GM19397 (cell line): Measurements from ENCODE around the gene CDKN1A.
"Not testable (repeated sequence)": the region's sequence is repeated elsewhere in the genome, so short reads cannot be mapped to it uniquely, and the experiment has no call there.

Experiments used
- ATAC-seq: cut with Tn5 transposase; IDR thresholded peaks from one replicate; pipeline ENCODE4 v1.9.1; 2021; ENCODE audit warnings: mild to moderate bottlenecking, moderate library complexity; ENCODE audit not compliant: unreplicated experiment

The CDKN1A gene

DNA sequence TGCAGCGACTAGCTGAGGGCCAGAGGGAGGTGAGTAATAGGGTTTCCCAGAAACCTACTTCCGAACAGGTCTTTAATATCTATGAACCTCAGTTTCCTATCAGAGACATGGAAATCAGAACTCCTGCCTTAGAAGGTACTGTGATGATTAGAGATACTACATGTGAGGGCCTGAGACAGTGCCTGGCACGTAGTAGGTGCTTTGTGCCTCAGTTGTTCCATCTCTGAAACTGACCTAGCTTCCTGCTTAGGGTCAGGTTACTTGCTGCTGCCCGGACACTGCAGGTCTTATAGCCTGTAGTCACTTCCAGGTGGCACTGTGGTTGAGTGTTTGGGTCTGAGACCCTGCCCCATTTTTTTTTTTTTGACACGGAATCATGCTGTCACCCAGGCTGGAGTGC lies 40.0 kb downstream of the CDKN1A start:
- ATAC-seq = no peak

DNA sequence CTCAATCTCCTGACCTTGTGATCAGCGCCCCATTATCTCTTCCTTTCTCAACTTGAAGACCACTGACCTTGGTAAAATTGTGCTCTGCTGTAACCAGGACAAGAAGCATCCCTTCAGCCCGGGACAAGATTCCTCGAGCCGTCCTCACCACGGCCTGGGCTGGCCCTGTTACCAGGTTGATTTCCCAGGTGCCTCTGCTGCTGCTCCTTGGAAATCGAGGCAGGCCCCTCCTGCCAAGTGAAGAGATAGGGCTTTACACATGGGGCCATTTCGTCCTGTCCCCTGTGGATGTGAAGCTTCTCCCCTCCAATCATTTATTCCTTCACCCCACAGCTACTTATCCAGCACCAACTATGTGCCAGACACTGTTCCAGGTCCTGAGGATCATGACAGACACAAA lies 40.6 kb downstream of the CDKN1A start:
- no peak for ATAC-seq

DNA sequence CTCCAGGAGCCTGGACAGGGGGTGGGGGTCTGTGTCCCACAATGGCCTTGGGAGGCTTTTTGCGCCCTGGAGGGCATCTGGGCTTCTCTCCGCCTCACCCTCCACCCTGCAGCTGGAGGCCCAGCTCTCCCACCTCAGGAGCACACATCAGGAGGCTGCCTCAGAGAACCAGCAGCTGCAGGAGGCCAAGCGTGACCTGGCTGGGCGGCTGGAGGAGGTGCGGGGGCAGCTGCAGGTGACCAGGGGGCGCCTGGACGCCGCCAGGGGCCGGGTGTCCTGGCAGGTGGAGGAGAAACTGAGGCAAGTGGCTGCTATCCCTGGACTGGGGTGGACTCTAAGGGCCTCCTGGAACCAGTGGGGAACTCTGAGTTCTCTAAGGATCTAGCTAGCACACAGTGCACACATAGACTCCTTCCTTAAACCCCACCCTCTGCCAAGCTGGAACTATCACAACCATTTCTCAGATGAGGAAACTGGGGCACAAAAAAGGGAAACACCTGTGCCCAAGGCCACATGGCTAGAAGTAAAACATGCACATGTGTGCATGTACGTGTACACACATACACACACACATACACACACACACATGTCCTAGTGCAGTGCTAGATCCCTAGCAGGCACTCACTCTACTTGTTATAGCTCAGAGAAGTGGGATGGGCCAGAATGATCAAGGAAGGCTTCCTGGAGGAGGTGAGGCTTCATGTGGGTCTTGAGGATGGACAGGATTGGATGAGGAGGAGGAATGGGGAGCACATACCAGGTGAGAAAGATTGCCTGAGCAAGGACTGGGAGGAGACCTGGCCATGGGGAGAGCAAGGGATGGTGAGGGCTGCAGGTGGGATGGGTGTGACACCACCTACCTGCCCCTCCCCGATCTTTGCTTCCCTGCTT lies 42.0 kb downstream of the CDKN1A start:
- no peak for ATAC-seq

DNA sequence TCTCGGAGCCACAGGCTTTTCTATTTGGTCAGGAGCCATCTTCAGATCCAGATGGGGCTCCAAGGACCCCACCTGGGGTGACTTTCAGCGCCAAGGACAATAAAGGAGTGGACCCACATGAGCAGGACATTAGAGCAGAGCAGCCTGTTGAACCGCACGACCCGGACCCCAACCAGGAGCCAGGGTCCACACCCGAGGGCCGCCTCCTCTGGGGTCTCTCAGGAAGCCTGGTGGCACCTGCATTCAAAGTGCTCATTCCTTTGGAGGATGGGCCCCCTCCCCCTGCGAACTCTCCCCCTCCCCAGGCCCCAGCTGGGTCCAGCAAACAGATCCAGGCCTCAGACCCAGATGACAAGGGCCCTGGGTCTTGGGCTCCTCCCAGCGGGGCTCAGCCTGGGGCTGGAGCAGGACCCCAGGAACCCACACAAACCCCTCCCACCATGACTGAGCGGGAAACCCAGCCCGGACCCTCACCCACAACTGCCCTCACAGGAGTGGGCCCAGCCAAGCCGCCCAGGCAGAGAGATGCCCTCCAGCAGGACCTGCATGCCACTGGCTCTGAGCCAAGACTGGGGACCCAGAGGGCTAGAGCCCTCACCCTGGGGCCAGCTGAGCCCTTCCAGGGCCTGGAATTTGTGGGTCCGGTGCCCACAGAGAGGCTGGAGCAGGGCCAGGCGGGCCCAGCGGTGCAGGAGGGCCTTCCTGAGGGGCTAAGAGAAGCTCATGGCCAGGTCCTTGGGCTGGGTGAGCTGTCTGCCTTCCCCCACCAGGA lies 43.0 kb downstream of the CDKN1A start:
- ATAC-seq = no peak

DNA sequence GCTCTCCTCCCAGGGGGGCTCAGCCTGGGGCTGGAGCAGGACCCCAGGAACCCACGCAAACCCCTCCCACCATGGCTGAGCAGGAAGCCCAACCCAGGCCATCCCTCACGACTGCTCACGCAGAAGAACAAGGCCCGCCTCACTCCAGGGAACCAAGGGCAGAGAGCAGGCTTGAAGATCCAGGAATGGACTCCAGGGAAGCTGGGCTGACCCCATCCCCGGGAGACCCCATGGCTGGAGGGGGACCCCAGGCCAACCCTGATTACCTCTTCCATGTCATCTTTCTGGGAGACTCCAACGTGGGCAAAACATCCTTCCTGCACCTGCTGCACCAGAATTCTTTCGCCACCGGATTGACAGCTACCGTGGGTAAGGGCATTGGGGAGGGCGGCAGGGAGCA lies 43.9 kb downstream of the CDKN1A start:
- no peak for ATAC-seq

DNA sequence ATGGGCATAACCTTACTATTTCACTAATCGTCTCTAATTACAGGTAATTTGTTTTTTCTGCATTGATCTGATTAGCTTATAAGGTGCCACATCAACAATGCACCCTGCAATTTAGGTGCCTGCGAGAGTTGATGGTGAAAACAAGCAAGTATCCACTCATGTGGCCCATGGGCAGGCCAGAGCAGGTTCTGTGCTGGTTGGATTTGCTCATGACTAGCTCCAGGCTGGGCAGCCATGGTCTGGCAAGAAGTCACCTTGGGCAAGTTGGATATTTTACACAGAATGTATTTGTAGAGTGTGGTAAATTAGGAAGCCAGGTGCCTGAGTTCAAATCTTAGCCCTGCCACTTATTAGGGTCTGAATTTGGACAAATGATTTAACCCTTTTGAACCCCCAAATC lies 44.4 kb downstream of the CDKN1A start:
- ATAC-seq = no peak

DNA sequence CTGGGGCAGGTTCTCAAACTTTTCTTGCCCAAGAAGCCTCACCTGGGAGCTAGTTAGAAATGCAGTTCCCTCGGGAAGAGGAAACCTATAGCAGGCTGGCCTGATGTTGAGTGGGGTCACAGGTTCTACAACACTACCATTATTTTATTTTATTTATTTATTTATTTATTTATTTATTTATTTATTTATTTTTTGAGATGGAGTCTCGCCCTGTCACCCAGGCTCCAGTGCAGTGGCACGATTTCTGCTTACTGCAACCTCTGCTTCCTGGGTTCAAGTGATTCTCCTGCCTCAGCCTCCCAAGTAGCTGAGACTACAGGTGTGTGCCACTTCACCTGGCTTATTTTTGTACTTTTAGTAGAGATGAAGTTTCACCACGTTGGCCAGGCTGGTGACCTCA lies 45.5 kb downstream of the CDKN1A start:
- ATAC-seq = not testable (repeated sequence)

DNA sequence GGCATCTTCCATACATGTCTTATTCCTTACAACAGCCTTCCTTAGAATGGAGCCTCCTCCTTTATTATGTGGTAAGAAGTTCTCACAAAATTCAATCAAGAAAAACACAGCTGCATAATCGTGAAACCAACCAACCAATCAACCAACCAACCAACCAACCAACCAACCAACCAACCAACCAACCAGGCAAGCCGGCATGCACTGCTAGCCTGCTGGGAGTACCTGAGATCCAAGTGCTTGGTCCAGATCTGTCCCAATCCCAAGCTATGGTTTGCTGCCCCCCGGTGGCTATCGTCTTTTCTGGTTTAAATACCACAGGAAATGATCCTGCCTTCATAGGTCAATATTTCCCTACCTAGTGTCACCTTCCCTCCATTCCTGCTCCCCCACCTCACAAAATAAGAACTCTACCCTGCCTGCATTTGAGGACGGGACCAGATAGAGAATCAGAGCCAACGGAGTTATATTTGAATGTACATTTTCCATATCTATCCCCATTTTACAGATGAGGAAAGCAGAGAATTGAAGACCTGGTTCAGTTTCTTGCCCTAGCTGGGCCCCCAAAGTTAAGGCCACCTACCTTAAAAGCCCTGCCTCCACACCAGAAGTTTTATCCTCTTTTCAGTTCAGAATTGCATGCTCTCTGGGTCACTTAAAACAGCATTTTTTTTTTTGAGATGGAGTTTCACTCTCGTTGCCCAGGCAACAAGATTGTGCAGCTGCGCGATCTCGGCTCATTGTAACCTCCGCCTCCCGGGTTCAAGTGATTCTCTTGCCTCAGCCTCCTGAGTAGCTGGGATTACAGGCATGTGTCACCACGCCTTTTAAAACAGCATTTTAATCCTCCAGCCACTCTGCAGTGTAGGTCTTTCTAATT lies 46.2 kb downstream of the CDKN1A start:
- ATAC-seq = no peak

DNA sequence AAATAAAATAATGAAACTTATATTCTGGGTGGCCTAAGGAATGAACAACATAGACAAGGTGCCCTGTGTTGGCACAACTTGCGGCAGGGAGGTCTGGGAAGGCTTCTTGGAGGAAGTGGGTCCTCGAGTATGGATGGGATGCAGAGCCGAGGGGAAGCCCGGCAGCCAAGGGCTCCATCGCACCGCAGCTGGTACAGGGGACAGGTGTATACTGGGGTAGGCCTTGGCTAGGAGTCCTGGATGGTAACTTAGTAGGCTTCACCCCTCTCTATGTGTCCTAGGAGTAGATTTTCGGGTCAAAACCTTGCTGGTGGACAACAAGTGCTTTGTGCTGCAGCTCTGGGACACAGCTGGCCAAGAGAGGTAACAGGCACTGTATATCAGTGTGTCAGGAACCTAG lies 47.1 kb downstream of the CDKN1A start:
- ATAC-seq = no peak

DNA sequence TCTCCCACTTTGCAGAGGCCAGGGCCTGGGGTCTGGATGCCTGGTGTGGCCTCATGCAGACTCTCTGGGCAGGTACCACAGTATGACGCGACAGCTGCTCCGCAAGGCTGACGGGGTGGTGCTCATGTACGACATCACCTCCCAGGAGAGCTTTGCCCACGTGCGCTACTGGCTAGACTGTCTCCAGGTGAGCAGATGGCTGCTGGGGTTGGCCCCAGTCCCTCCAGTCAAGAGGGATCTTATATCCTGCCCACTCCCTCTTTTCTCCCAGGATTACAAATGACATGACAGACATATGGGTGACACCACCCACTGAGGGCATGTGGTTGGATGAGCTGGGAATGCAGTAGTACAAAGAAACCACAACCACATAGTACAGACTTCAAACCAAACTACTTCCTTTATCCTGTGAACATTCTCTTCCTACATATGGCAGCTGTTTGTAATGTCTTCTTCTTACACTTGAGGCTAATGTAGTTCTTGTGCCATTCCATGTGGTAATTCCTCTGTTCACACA lies 49.0 kb downstream of the CDKN1A start:
- ATAC-seq = no peak

DNA sequence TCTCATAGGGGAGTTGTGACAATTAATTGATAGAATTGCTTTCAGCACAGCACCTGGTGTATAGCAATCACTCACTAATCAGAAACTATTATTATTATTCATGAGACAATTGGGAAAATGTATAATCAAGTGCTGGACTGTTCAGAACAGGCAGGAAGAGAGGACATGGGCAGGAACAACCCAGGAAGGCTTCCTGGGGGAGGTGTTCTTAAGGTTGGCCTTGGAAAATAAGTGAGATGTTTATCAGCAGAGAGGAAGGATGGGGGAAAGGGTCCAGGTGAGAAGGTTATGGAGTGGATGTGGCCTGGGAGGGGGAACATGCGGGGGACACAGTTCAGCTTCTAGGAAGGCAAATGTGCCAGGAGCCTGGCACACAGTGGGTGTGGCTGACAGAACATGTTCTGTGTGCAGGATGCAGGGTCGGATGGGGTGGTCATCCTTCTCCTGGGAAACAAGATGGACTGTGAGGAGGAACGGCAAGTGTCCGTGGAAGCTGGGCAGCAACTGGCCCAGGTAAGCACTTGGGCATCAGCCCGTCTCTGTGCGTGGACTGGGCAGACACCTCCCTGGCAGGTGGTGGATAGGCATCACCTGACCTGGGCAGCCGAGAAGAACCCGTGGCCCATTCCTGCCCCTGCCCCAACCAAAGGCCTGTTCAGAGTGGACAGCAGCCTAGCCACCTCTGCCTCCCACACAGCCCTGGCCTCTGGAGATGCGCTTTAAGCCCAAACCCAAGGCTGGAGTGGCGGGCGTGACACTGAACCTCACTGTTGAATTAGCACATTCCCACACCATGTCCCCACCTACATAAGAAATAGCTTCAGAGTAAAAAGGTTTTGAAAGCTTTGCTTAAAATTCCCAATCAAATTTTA lies 50.0 kb downstream of the CDKN1A start:
- no peak for ATAC-seq

DNA sequence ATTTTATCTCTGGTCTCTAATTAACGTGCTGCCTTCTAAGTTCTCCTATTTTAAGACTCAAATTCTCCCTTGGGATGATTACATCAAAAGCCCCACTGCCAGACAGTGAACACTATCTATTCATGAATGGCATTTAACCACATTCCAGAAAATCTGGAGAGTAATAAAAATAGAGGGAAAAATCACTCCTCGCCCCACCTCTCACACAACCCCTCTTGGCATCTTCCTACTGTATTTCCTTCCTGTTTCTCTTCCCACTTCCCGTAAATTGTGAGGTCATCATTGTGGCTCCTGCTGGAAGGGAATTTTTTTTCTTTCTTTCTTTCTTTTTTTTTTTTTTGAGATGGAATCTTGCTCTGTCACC lies 50.6 kb downstream of the CDKN1A start:
- no peak for ATAC-seq

DNA sequence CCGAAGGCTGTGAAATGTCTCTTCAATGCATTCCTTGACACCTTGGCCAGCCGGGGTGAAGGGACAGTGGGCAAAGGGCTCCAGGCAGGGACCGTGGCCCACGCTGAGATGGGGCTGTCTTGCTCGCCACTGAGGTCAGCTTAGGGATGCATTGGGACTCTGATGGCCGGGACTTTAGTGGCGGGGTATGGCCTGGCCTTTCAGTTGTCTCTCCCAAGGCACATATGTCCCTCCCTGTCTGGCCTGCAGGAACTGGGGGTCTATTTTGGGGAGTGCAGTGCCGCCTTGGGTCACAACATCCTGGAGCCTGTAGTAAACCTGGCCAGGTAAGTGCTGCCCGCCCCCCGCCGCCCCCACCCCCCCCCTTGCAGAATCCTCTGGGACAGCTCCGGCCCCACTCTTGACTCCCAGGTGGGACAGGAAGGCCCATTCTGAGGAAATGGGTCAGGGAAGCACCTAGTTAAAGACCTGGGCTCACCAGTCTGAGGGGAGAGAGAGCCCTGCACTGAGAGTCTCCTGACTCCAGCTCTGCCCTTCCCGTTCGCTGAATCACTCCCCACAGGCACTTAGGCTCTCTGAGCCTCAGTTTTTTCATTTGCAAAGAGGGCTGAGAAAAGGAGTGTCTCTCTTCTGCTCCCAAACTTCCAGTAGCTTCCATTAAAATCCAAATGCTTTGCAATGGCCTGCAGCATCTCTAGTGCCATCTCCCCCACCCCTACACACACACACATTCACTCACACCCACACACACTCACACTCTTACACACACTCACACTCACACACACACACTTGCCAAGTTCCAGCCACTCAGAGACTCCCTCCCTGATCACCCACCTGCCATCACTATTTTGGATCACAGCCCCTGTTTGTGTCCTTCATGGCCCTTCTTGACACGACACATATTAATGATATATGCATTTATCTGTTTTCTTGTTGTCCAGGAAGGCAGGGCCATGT lies 52.2 kb downstream of the CDKN1A start:
- ATAC-seq = no peak

DNA sequence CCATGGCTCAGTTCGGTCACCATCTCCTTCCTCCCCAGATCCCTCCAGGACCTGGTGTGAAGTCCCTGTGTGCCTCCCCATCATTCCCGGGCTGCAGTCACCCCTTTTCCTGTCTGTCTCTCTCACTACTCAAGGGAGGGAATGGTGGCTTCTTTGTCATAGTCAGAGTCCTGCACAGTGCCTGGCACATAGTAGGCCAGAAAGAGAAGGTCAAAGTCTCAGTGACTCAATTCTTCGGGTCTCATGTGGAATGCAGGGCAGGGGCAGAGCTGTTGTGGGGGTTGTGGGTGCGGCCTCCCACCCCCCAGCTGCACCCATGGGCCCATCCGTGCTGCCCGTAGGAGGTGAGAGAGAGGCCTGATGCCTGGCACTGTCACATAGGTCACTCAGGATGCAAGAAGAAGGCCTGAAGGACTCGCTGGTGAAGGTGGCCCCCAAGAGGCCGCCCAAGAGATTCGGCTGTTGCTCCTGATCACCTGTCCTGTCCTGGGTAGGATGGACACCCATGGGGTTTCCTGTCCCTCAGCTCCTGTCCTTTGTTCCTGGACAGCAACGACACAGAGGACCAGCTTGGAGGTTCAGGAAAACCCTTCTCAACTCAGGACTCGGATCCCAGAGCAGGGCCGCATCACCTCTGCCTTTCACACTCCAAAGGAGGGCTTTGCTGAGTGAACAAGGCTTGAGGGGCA lies 53.3 kb downstream of the CDKN1A start:
- ATAC-seq = no peak

DNA sequence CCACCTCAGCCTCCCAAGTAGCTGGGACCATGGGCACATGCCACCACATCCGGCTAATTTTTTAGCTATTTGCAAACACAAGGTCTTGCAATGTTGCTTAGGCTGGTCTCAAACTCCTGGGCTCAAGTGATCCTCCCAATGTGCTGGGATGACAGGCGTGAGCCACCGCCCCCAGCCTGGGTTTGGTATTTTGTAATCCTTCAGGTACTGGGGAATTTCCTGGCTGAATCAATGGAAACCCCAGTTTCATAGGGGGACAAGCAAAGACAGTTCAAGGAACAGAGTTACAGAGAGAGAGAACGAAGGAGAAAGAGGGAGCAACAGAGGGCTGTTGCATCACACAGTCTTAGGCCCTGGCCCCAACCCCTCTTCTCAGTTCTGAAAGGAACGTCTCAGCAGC lies 54.8 kb downstream of the CDKN1A start:
- no peak for ATAC-seq

DNA sequence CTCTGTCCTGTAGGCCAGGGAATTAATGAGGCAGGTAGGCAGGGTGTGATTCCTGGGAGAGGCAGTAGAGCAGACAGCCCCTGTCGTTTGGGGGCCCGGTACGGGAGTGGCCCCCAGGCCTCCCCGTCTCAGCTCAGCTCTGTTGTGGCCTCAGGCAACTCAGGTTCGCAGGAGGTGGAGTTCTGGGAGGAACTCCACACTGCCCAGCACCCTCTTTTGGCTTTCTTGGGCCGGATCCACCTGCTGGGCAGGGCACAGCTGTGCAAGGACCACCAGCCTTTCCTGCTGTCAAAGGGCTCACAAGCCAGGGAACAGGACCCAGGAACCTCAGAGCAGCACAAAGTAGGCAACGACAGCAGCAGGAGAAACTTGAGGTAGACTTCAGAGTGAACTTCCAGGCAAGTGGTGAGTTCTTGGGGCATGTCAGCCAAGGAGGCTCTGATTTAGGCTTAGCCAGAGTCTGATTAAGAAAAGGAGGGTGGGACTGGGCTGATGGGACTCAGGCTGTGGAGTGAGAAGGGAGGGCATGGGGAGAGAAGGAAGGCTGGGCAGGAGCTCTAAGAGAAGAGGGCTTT lies 56.1 kb downstream of the CDKN1A start:
- ATAC-seq = no peak

DNA sequence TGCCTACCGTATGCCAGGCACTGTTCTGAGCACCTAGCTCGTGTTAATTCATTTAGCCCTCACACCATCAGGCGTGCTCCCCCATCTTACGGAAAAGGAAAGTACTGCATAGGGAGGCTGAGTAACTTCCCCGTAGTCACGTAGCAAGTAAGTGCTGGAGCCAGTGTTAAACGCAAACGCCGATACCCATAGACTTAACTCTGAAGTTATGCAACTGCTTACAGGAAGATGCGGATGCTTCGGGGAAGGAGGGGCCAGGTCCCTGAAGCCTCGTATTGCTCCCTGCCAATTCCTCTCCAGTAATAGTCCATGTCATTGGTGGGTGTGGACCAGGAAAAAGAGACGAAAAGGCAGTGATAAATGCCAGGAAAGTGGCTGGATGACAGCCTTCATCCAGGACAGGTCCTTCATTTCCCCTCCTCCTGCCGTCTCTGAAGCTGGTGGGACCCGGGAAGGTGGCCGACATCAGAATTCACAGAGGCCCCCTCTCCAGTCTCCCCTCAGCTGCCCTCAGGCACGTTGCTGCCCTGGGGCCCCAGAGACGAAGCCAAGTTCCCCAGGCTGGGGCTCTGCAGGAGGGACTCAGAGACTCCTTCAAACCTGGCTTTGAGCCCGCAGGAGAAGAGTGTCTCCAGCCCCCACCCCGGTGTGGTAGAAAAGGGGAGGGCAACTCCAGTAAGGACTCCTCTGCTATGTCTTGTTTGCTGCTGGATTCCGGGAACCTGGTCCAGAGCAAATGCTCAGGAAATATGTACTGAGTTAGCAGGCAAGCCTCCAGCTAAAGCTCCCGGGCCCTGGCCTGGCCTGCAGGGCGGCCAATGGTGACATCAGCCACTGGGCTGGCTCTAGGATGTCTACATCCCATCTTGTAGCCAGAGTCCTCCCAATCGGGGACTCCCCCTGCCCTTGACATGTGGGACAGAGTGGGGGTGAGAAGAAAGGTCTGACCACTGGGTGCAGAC lies 56.9 kb downstream of the CDKN1A start:
- no peak for ATAC-seq
